ENCODE data around the gene ATF1.

- TF ChIP-seq POLR2AphosphoS5 (IDR thresholded peaks at IDR 0.05; ENCODE audit: low read length) (no peak), NRF1 (conservative IDR thresholded peaks at IDR 0.05; ENCODE audit: low read depth, low read length) (no peak), TAF1 (IDR thresholded peaks at IDR 0.05; ENCODE audit: borderline replicate concordance, low read depth, low read length) (no peak), PAX5 (IDR thresholded peaks at IDR 0.05; ENCODE audit: borderline replicate concordance, low read depth, low read length) (no peak), YY1 (IDR thresholded peaks at IDR 0.05; ENCODE audit: low read depth, low read length) (no peak), ATF2 (IDR thresholded peaks at IDR 0.05; ENCODE audit: low read length) (no peak), EP300 (IDR thresholded peaks at IDR 0.05; ENCODE audit: borderline replicate concordance in 1 of 2, control insufficient read depth in 1 of 2, low read depth in 2 of 2, low read length in 2 of 2) (no peak)
- TF ChIP-seq, protein P1, sequence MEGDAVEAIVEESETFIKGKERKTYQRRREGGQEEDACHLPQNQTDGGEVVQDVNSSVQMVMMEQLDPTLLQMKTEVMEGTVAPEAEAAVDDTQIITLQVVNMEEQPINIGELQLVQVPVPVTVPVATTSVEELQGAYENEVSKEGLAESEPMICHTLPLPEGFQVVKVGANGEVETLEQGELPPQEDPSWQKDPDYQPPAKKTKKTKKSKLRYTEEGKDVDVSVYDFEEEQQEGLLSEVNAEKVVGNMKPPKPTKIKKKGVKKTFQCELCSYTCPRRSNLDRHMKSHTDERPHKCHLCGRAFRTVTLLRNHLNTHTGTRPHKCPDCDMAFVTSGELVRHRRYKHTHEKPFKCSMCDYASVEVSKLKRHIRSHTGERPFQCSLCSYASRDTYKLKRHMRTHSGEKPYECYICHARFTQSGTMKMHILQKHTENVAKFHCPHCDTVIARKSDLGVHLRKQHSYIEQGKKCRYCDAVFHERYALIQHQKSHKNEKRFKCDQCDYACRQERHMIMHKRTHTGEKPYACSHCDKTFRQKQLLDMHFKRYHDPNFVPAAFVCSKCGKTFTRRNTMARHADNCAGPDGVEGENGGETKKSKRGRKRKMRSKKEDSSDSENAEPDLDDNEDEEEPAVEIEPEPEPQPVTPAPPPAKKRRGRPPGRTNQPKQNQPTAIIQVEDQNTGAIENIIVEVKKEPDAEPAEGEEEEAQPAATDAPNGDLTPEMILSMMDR (IDR thresholded peaks at IDR 0.05 in 2 of 3, conservative IDR thresholded peaks at IDR 0.05 in 1 of 3; ENCODE audit: control insufficient read depth in 2 of 3, extremely low read depth in 1 of 3, insufficient read depth in 1 of 3, low read depth in 3 of 3, low read length in 3 of 3): no peak
Observed at GRCh38 chr12:50775251-50775650, 11.3 kb downstream of the ATF1 start.

Measured in GM12878 (cell line).